GM18502 (cell line): ENCODE data around the gene TINAGL1.

Source experiments
- ATAC-seq: cut with Tn5 transposase; IDR thresholded peaks from one replicate; pipeline ENCODE4 v1.9.1; 2021; ENCODE audit warnings: mild to moderate bottlenecking; ENCODE audit not compliant: unreplicated experiment, poor library complexity

The TINAGL1 gene

DNA sequence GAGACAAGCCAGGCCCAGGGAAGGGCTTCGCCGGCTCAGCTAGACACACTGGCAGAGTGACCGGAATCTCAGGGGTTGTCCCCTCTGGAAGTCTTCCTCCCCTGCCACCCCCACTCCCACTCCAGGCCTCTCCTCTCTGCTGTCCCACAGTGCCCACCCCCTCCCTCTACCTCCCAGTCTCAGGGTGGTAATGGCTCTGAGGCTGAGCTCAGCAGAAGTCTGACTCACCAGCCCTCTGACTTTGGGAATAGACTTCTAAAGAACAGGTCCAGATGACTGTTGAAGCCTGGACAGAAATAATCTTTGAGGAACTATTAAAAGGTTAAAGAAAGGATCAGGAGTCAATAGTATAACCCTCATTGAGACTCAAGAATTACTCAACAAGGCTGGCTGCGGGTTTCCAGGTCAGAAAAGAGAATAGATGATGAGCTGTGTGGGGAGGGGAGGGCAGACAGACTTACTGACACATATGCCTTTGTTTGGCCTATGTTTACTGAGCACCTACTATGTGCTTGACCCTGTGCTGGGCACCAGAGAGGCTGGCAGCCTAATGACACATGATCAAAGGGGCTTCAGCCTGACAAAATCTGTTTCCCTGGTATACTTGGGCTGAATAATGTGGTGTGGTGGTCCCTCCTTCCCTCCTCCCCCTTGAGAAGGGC is 49.4 kb downstream of the TINAGL1 start:
- no peak for ATAC-seq

DNA sequence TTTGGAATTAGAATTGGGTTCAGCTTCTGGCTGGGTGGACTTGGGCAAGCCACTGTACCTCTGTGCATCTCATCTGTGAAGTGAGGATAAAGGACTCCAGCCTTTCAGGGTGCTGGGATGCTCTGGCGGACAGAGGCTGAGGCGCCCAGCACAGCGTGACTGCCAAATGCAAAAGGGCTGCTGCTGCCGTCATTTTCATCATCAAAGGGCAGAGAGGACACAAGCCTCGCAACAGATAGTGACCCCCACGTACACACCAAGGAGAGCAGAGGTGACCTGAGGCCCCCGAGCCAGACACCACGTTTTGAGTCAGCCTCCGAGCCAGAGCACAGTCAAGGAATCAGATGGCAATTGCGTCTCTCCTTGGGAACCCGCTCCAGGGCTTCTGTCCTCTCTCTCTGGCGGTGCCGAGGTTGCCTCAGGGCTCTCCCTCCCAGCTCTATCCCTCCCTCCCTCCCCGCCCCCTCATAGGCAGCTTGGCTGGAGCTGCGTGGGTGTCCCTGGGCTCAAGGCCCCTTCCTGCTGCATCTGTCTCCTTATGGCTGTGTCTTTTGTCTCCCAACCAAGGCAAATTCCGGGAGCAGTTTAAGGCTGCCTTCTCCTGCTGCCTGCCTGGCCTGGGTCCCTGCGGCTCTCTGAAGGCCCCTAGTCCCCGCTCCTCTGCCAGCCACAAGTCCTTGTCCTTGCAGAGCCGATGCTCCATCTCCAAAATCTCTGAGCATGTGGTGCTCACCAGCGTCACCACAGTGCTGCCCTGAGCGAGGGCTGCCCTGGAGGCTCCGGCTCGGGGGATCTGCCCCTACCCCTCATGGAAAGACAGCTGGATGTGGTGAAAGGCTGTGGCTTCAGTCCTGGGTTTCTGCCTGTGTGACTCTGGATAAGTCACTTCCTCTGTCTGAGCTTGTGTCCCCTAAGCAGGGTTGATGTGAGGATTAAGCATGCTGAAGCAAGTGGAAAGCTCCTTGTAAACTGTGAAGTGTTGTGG is 50.2 kb downstream of the TINAGL1 start:
- no peak for ATAC-seq

DNA sequence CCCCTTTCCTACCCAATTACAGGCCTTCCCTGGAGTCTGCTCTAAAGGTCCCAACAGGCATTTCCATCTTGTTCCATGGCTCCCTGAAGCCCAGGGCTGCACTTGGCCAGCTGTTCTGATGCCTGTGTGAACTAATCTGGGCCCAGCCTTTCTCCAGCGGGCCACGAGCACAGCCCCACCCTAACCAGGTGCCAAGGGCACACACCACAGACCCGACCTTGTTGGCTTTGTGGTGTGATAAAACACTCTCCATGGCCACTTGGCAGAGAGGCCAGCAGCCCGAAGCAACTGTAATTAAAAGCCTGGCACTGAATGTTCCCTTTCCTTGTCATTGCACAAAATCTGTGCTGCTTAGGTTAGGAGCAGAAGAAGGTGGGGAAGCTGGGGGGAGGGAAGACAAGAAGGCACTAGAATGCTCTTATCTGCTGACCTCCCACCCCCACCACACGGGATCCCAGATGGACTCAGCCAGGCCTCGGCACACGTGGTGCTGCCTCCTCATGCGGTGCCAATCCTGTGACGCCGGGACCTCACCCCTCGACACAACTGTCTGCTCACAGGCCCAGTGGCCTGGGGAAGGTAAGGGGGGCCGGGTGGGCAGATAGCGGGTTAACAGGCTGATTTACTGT is 51.1 kb downstream of the TINAGL1 start:
- ATAC-seq, result no peak

DNA sequence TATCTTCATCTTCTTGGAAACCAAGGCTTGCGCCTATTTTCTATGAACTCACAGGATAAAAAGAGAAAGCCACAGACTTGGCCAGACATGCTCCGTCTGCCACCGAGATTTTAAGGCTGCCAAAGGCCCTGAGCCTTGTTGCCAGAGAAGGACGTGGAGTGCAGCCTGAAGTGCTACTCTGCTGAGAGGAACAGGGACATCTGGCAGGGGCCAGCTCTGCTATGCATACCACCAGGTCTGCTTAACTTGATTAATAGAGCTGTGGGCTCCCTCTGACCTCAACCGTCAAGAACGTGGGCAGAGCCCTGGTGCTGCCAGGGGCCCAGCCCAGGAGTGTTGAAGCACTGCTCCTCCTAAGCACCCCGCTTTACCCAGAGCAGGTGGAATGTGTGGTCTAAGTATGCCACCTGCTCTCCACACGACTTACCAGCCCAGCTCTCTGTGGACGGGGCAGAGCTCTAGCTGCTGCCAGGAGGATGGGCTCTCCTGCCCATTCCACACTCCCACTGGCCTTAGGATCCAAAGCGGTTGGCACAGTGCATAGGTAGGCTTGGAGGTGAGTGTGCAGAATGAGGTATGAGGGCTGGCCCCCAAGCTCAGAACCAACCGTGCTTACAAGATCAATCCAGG is 51.7 kb downstream of the TINAGL1 start:
- ATAC-seq, result no peak

DNA sequence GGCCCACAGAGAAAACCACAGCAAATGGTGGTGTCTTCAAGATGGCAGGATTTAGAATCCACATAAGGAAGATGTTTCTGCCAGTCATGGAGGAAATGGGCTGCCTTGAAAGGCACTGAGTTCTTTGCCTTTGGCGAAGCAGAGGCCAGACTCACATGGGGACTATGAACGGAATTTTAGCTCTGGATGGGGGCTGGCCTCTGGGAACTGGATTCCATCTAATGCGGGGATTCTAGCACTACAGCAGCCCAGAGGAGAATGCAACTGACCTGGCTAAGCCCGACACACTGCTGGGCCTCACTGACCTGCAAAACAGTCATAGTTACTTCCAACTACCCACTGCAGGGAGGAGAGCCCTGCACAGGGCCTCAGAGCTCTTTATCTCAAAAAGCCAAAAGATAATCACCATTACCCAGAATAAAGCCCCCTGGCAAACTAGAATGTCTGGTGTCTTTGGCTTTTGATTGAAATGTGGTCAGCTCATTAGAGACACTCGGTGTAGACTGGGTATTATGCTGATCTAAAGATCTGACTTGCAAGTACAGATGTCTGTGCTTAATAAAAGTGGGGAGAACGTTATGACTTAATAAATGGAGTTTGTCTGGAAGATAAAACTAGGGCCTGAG is 52.7 kb downstream of the TINAGL1 start:
- ATAC-seq, result no peak

DNA sequence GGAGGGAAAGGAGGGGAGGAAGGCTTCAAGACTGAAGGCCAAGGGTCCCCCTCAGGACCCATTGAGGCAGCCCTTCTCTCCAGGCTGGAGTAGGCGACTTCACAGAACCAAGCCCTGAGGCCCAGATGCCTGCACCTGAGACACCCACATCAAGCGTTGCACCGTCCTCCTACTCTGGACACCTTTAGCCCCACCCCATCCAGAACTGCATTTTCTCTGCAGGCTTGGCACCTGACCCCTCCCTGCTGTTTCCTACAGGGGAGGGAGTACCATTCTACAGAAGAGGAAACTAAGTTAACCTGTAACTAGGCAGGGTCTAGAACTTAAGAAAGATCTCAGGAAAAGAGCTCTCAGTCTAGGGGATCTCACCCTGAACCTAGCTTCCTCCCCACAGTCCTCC is 56.3 kb downstream of the TINAGL1 start:
- no peak for ATAC-seq

DNA sequence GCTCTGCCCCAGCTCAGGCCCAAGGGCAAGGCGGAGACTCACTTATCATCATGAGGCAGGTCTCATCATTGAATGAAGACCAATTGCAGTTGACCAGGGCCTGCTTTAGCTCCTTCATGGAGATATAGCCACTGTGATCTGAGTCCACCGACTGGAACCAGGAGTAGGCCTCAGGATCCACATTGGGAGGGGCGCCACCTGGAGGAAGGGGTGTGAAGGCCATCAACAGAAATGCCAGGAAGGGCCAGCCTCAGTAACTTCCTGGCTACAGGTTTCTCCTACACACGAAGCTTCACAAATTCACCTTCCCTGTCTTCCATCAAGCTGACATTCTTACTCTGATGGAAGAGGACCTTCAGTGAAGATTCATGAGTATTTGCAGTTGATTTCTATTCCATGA is 56.8 kb downstream of the TINAGL1 start:
- no peak for ATAC-seq
